Choroid plexus epithelial cell (primary cell): ENCODE measurements around the gene CPT2.

Source experiments
- DNase-seq: peaks from one replicate; pipeline ENCODE4 v3.0.0-alpha.2; 2010; ENCODE audit warnings: low read depth
- H3K4me3 ChIP-seq: 2 replicates; pipeline ENCODE4 v1.5.1; 2011; ENCODE audit warnings: low read depth, mild to moderate bottlenecking, control low read depth, low read length, moderate library complexity
- TF ChIP-seq, protein P1 (sequence below): conservative IDR thresholded peaks from 2 replicates; pipeline ENCODE4 v1.5.1; 2011; ENCODE audit warnings: low read depth, mild to moderate bottlenecking, control low read depth, inconsistent platforms, low read length, moderate library complexity

CPT2 gene

GRCh38 chr1:53260631-53261247, 64.1 kb downstream of the CPT2 start:
- H3K4me3 ChIP-seq = no peak overlapping the region
- DNase-seq = no peak
- TF ChIP-seq, protein P1, sequence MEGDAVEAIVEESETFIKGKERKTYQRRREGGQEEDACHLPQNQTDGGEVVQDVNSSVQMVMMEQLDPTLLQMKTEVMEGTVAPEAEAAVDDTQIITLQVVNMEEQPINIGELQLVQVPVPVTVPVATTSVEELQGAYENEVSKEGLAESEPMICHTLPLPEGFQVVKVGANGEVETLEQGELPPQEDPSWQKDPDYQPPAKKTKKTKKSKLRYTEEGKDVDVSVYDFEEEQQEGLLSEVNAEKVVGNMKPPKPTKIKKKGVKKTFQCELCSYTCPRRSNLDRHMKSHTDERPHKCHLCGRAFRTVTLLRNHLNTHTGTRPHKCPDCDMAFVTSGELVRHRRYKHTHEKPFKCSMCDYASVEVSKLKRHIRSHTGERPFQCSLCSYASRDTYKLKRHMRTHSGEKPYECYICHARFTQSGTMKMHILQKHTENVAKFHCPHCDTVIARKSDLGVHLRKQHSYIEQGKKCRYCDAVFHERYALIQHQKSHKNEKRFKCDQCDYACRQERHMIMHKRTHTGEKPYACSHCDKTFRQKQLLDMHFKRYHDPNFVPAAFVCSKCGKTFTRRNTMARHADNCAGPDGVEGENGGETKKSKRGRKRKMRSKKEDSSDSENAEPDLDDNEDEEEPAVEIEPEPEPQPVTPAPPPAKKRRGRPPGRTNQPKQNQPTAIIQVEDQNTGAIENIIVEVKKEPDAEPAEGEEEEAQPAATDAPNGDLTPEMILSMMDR = no peak

DNA sequence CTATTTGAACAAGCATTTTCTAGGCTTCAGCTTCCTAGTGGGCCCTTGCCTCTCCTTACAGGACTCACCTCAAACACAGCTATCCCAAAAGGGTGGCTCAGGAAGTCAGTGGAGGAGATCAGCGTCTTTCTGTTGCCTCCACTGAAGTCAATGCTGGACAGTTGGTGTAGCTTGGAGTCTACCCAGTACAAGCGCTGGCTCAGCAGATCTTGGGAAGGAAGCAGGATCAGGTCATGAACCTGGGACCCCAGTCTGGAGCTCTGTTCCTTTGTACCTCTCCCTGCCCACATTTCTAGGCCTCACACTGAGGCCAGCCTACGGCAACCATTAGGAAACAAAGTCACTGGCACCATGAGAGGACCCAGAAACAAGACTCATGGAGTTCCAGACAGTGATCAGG, 65.4 kb downstream of the CPT2 start:
- TF ChIP-seq, protein P1 = no peak
- DNase-seq = no peak
- no peak overlapping the region for H3K4me3 ChIP-seq
